Duodenal mucosa (tissue), 2 donors: ENCODE results near the gene LIPT2.
"Not testable (repeated sequence)": the region's sequence is repeated elsewhere in the genome, so short reads cannot be mapped to it uniquely, and the experiment has no call there.

Source experiments
- H3K27ac ChIP-seq: one replicate; pipeline ENCODE4 v1.7.0; 2013; ENCODE audit warnings: low read depth, low read length
- H3K27me3 ChIP-seq, 2 donors: one replicate each; pipeline ENCODE4 v1.7.0; 2013; ENCODE audit warnings: low read length in 2 of 2, control low read depth in 1 of 2; ENCODE audit not compliant: insufficient read depth in 2 of 2, control insufficient read depth in 1 of 2
- H3K36me3 ChIP-seq, 2 donors: one replicate each; pipeline ENCODE4 v1.7.0; 2013; ENCODE audit warnings: low read length in 2 of 2, control low read depth in 1 of 2; ENCODE audit not compliant: insufficient read depth in 2 of 2, control insufficient read depth in 1 of 2
- H3K4me1 ChIP-seq, 2 donors: one replicate each; pipeline ENCODE4 v1.7.0; 2013; ENCODE audit warnings: low read length in 2 of 2, control low read depth in 1 of 2; ENCODE audit not compliant: insufficient read depth in 2 of 2, control insufficient read depth in 1 of 2
- H3K4me3 ChIP-seq, 2 donors: one replicate each; pipeline ENCODE4 v1.7.0; 2013; ENCODE audit warnings: low read length in 2 of 2, low read depth in 1 of 2
- H3K9ac ChIP-seq, 2 donors: one replicate each; pipeline ENCODE4 v1.7.0; 2013; ENCODE audit warnings: low read length in 2 of 2, low read depth in 1 of 2
- H3K9me3 ChIP-seq, 2 donors: one replicate each; pipeline ENCODE4 v1.7.0; 2013; ENCODE audit warnings: low read length in 2 of 2, control low read depth in 1 of 2; ENCODE audit not compliant: control insufficient read depth in 1 of 2

The LIPT2 gene

DNA sequence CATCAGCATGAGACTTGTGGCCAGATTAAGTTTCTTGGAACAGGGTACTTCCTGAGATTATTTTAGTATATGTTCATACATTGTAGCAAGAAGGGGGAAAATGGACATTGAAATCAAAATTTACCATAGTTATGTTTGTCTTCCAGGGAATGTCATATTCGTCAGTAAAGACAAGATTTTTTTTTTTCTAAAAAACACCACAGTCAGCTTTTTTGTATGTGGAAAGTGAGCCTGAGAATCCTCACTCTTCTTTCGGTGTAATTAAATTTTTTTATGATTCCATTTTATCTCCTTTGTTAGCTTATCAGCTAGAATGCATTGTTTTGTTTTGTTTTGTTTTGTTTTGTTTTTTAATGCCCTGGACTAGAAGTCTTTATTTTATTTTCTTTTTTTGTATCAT, 31.5 kb upstream of the LIPT2 start:
- Histone ChIP-seq H3K27ac (no peak overlapping the region), H3K27me3 (no peaks in the 10 kb centered on the region), H3K36me3 (no peaks in the 10 kb centered on the region), H3K4me1 (peaks cover 8 to 10% of the 10 kb centered on the region in 2 donors), H3K9me3 (no peaks in the 10 kb centered on the region), H3K4me3 (no peak overlapping the region), H3K9ac (no peak overlapping the region)

DNA sequence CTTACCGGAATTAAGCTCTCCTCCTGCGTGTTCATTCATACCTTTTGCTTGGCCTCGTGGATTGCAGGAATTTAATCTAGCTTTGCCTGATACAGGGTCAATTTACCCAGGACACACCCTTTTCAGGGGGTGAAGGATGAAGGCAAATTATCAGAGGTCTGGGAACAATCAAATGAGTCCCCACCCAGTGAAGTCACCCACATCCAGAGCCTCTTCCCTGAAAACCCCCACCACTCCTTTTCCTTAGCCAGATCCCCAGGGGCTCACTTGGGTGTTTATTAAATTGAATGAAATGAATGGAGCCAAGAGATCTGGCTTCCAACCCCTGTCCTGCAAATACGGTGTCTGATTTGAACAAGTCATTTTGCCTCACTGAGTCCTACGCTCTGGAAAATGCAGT, 31.0 kb upstream of the LIPT2 start:
- Histone ChIP-seq H3K27me3 (no peaks in the 10 kb centered on the region), H3K4me3 (no peak overlapping the region), H3K9me3 (no peaks in the 10 kb centered on the region), H3K27ac (no peak overlapping the region), H3K36me3 (no peaks in the 10 kb centered on the region), H3K9ac (no peak overlapping the region), H3K4me1 (peaks cover 11 to 15% of the 10 kb centered on the region in 2 donors)

DNA sequence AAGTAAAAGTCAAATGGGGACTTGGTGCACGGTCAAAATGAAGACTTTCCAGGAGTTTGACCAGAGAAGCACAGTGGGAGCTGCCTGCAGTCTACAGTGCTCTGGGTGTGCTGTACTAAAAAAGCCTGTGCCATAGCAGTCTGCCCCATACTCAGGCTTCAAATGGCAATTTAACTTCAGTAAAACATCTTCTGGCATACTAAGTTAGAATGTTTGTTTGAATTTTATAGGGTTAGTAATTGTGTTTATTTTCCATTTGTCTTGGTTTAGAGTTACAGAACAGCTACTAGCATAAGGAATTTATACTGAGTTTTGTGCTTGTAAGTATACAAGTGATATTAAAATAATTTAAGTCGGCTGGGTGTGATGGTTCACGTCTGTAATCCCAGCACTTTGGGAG, 29.3 kb upstream of the LIPT2 start:
- H3K27ac ChIP-seq: no peak overlapping the region
- no peaks in the 10 kb centered on the region for H3K36me3 ChIP-seq
- no peaks in the 10 kb centered on the region for H3K9me3 ChIP-seq
- no peak overlapping the region for H3K9ac ChIP-seq
- no peak overlapping the region for H3K4me3 ChIP-seq
- no peaks in the 10 kb centered on the region for H3K27me3 ChIP-seq
- peaks cover 15 to 16% of the 10 kb centered on the region in 2 donors for H3K4me1 ChIP-seq

DNA sequence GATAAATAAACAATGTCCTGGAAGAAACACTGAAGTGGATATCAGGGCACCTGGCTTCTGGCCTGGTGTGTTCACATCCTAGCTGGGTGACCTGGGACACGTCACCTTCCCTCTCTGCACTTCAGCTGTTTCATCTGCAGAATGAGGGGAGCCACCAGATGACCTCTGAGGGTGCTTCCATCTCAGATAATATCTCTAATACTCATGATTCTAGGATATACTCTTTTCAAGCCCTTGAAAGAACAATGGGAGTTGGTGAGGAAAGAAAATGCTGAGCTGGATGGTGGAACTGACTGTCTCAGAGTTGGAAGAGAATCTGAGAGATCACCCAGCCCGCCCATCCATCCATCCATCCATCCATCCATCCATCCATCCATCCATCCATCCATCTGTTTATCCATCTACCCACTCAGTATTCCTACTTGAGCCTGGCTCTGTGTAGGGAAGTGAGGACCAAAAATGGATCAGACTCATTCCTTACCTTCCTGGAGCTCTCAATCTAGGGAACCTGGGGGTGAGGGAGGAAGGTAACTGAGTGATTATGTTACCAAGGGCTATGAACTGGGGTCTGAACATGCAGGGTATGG, 28.2 kb upstream of the LIPT2 start:
- Histone ChIP-seq H3K27me3 (no peaks in the 10 kb centered on the region), H3K36me3 (no peaks in the 10 kb centered on the region), H3K4me1 (peaks cover 15 to 16% of the 10 kb centered on the region in 2 donors), H3K9ac (no peak overlapping the region), H3K9me3 (no peaks in the 10 kb centered on the region), H3K27ac (no peak overlapping the region), H3K4me3 (no peak overlapping the region)

DNA sequence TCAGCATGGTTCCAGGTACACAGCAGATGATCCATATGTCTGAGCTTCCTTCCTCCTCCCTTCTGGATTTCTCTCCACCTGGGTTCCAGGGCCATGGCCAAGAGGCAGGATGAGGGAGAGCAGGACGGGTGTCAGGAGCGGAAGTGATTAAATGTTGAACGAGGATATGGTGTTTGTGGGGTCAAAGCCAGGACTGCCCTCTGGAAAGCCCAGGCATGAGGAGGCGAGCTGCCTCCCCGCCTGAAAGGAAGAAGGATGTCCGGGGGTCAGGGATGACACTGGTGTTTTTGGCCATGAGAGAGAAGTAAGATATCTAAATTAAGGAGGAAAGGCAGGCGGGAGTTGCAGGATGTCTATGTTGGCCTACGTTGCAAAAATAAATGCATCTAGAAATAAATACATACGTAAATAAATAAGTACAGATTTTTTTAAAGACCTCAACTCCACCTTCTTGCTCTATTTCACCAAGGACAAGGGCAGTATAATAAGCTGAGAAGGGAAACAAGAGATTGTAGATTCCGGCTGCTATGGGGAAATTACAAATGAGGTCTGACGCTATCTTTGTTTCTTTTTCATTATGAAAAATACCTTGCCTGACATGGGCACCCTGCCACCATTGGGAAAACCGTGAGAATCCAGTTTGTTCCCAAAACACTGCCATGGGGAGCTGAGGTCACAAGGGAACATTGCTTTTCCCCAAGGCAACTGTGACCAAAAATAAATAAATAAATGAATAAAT, 27.6 kb upstream of the LIPT2 start:
- Histone ChIP-seq H3K4me3 (no peak overlapping the region), H3K27me3 (no peaks in the 10 kb centered on the region), H3K9me3 (no peaks in the 10 kb centered on the region), H3K36me3 (no peaks in the 10 kb centered on the region), H3K27ac (no peak overlapping the region), H3K4me1 (peaks cover 15 to 16% of the 10 kb centered on the region in 2 donors), H3K9ac (no peak overlapping the region)

DNA sequence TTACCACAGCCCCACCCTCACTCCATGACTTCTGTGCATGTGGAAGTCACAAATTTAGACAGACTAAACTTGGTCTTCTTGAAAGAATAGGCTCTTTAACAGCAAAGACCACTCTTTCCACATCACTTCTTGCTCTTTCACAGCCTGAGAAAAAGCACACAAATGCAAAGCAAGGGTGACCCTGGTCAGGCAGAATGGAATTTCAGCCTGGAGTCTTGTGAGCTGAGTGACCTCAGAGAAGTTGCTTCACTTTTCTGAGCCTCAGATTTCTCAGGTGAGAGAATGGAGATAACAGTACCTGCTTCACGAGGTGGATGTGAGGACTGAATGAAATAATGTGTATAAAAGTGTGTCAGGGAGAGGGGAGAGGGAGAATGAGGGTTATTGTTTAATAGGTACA, 26.8 kb upstream of the LIPT2 start:
- Histone ChIP-seq H3K27ac (no peak overlapping the region), H3K9me3 (no peaks in the 10 kb centered on the region), H3K4me3 (no peak overlapping the region), H3K36me3 (no peaks in the 10 kb centered on the region), H3K4me1 (peaks cover 15 to 16% of the 10 kb centered on the region in 2 donors), H3K27me3 (no peaks in the 10 kb centered on the region), H3K9ac (no peak overlapping the region)

DNA sequence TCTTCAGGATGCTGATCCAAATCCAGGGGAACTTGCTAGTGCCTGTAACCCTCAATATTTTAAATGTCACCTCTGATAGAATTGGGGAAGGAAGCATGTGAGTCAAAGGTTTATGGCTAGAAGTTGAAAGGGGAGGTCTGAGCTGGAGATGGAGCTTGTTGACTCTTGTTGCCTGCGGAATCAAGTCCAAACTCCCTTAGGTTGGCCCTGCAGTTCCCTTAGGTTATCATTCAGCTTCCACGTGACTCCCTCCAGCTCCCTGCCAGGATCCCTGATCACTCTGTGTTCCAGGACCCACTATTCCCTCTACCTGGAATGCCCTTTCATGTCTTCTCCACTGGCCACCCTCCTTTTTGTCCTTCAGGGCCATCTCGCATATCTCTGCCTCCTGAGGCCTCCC, 26.2 kb upstream of the LIPT2 start:
- H3K9ac ChIP-seq: no peak overlapping the region
- H3K36me3 ChIP-seq: no peaks in the 10 kb centered on the region
- H3K4me3 ChIP-seq: no peak overlapping the region
- no peaks in the 10 kb centered on the region for H3K9me3 ChIP-seq
- no peak overlapping the region for H3K27ac ChIP-seq
- H3K27me3 ChIP-seq: no peaks in the 10 kb centered on the region
- H3K4me1 ChIP-seq: peaks cover 15% of the 10 kb centered on the region in 2 donors

DNA sequence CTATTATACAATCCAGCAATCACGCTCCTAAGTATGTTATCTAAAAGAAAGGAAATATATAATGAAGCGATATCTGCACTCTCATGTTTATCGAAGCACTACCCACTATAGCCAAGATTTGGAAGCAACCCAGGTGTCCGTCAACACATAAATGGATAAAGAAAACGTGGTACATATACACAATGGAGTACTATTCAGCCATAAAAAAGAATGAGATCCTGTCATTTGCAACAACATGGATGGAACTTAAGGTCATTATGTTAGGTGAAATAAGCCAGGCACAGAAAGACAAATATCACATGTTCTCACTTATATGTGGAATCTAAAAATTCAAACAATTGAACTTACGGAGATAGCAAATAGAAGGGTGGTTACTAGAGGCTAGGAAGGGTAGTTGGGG, 24.1 kb upstream of the LIPT2 start:
- H3K27me3 ChIP-seq, H3K9me3 ChIP-seq, H3K4me3 ChIP-seq, H3K36me3 ChIP-seq, H3K27ac ChIP-seq, H3K4me1 ChIP-seq, H3K9ac ChIP-seq: not testable (repeated sequence)

DNA sequence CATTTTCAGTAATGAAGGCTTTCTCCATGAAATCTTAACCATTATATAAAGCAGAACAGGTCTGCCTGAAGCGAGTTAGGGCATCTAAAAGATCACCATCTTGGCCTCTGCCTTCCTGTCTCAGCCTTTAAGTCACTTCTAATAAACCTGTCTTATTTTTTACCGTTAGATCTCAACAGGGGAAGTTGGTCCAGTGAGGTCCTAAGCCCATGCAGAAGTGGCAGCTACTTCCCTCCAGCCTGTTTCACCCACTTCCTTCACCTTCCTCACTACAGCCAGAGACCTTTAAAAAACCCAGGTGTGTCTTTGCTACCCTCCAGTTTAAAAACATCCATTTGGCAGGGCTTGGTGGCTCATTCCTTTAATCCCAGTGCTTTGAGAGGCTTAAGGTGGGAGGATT, 14.1 kb upstream of the LIPT2 start:
- Histone ChIP-seq H3K9me3 (peaks cover 2 to 4% of the 10 kb centered on the region in 2 donors), H3K27ac (no peak overlapping the region), H3K4me3 (no peak overlapping the region), H3K27me3 (no peaks in the 10 kb centered on the region), H3K4me1 (peaks cover 0 to 10% of the 10 kb centered on the region in 2 donors), H3K36me3 (no peaks in the 10 kb centered on the region), H3K9ac (no peak overlapping the region)

DNA sequence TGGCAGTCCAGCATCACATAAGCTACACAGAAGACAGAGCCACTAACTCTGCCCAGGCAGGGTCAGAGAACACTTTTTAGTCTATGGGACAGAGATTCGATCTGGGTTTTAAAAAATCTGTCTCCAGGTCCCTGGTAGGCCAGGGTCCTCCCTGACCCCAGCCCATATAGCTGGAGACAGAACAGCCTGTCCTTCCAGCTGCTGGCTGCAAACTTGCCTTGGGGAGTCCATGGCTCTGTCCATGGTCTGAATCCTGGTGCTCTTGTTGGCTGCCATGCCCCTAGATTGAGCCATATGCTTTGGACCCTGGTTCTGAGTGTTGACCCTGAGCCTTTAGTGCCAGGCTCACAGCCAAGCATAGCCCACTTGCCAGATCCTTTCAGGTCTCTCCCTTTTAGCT, 13.3 kb upstream of the LIPT2 start:
- Histone ChIP-seq H3K4me1 (peaks cover 0 to 10% of the 10 kb centered on the region in 2 donors), H3K9ac (no peak overlapping the region), H3K36me3 (no peaks in the 10 kb centered on the region), H3K27me3 (no peaks in the 10 kb centered on the region), H3K4me3 (no peak overlapping the region), H3K27ac (no peak overlapping the region), H3K9me3 (peaks cover 9% of the 10 kb centered on the region in 2 donors)
